ENCODE results near the gene OLR1.

The OLR1 gene

DNA sequence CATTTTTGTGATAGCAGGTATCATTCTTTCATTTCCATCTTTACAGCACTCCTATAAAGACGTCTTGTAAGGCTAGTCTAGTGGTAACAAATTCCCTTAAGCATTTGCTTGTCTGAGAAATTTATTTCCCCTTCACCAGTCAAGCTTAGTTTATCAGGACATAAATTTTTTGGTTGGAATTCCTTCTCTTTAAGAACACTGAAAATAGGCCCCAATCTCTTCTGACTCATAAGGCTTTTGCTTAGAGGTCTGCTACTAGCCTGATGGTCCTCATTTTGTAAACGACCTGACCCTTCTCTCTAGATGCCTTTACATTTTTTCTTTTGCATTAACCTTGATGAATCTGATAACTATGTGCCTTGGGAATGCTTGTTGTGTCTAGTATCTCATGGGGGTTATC, 20.3 kb downstream of the OLR1 start:
- no peak for DNase-seq

DNA sequence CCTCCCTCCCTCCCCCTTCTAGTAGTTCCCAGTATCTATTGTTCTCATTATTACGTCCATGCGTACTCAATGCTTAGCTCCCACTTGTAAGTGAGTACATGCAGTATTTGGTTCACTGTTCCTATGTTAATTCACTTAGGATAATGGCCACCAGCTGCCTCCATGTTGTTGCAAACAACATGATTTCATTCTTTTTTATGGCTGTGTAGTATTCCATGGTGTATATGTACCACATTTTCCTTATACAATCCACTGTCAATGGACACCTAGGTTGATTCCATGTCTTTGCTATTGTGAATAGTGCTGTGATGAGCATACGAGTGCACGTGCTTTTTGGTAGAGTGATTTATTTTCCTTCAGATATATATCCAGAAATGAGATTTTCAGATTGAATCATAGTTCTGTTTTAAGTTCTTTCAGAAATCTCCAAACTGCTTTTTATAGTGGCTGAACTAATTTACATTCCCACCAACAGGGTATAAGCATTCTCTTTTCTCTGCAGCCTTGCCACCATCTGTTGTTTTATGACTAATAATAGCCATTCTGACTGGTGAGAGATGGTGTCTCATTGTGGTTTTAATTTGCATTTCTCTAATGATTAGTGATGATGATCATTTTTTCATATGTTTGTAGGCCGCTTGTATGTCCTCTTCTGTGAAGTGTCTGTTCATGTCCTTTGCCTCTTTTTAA, 24.1 kb downstream of the OLR1 start:
- no peak for DNase-seq

DNA sequence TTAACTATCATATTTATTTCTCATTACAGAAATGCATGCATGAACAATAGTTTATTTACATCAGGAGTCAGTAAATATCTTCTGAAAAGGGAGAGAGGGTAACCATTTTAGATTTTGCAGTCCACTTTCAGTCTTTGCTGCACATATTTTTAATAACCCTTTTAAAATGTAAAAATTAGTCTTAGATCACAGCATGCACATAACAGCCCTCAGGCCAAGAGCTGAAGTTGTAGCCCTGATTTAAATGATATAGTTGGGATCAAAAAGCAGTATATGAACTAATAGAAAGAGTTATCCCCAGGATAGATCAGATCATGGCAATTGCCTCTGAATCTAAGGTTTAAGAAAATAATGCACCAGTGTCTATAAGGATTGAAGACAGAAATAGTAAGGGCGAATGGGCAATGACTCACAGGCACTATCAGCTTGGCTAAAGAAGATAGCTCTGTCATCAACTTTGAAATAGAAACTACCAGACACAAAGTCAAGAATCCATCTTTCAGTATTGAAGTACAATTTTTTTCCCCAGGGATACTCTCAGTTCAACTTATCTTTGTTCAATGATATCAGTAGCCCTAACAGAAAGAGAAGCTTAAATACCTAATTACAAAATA, 28.8 kb downstream of the OLR1 start:
- no peak for DNase-seq

- peak in 3 of 5 donors; percentile 12 to 46 (median 31) for DNase-seq
Observed at GRCh38 chr12:10140001-10140400, 31.9 kb downstream of the OLR1 start.

DNA sequence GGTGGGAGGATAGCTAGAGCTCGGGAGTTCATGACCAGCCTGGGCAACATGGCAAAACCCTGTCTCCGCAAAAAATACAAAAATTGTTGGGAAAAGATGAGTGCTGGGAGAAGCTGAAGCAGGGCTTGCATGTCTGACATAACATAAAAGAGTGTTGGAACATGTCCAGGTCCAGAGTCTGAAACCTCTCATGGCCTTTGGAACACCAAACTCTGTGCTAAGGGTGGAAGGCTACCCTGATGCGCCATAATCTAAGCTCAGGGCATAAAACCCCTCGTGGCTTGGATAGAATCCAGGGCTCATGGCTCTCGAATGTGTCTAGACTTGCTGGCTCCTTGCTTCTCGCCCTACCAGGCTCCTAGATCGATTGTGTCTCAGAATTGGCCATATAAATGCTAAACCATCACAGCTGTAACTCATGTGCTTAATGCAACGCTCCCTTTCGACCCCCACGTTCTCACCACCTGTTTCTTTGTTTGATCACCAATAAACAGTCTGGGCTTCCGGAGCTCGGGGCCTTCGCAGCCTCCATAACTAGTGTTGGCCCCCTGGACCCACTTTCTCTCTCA, 35.2 kb downstream of the OLR1 start:
- DNase-seq = no peak

DNA sequence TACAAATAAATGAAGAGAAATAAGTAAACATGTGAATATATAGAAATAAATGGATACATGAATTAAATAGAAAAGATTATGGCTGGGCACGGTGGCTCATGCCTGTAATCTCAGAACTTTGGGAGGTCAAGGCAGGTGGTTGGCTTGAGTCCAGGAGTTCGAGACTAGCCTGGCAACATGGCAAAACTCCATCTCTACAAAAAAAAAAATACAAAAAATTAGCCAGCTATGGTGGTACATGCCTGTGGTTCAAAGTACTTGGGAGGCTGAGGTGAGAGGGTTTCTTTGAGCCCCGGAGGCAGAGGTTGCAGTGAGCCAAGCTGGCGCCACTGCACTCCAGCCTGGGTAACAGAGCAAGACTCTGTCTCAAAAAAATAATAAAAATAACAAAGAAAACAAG, 36.8 kb downstream of the OLR1 start:
- DNase-seq = no peak

- DNase-seq = no peak
Observed at GRCh38 chr12:10132850-10133370, 39.0 kb downstream of the OLR1 start.

- DNase-seq = no peak
Observed at GRCh38 chr12:10131111-10131690, 40.7 kb downstream of the OLR1 start.

DNA sequence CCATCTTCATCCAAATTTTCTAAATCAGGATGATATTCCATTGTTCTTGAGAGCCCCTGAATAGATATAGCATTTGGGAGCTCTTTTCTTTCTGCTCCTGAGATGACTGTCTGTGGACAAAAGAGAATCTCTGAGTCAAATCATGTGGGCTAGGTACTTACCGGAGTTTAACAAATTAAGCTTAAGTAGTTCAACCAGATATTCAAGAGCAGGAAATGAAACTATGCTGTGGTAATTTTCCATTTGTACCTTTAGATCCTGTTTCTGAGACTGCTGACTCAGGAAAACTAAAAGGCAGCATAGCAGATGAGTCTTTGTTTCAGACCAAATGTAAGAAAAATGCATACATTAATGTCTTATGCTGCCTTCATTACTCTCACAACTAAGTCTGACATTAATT, 41.9 kb downstream of the OLR1 start, which contains the start of gene CLEC7A:
CLEC7A (minus strand) TSS at position 158 of the 400 bp plus-strand sequence; CDS start at position 41, 117 bp downstream.
- DNase-seq = peak in 1 of 5 donors; percentile 42

- no peak for DNase-seq
Observed at GRCh38 chr12:10128687-10129086, 43.2 kb downstream of the OLR1 start.

- DNase-seq = no peak
Observed at GRCh38 chr12:10126413-10126812, 45.5 kb downstream of the OLR1 start.

DNA sequence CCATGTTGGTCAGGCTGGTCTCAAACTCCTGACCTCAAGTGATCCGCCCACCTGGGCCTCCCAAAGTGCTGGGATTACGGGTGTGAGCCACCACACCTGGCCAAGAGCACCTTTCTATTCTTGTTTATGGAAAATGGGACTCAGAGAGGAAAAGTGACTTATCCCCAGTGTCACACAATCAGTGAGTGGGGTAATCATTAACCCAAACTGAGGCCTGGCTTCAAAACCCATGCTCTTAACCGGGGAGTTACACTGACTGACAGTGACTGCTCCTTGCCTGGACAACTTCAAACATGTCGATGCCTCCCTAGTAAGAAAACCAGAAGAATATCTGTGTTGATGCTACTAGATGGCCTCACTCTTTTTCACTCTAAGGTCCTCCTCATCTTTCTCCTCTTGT, 49.2 kb downstream of the OLR1 start:
- no peak for DNase-seq

DNA sequence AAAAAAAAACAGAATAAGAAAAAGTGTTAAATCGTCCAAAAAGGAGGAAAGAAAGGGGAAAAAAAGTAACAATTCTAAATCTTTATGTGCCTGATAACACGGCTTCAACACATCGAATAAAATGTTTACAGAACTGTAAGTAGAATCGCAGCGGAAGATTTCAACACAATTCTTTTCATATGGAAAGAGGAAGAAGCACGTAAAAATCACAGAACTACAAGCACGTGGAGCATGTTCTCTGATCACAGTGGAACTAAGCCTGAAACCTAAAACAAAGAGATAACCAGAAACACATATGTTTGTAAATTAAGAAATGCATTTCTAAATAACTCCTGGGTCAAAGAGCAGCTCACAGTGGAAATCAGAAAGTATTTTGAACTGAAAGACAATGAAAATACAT, 50.7 kb downstream of the OLR1 start:
- no peak for DNase-seq

DNA sequence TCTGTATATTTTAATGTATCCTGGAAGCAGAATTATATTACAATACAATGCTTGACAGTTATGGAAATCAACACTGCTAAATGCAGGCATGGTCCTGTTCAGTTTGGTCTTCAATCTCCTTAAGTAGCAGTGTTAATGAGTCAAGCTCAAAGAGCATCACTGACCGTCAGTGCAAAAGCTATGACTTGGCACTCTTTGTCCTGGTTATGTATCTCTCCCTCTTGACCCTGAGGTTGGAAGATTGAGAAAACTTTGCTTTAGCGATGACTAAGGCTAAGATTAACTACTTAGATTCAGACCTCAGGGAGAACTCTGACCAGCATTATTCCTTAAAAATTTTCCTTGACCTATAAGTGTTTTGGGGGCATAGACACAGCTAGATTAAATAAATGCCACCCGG, 52.9 kb downstream of the OLR1 start:
- no peak for DNase-seq

GRCh38 chr12:10115890-10116289, 56.0 kb downstream of the OLR1 start:
- no peak for DNase-seq

GRCh38 chr12:10115311-10115710, 56.6 kb downstream of the OLR1 start:
- DNase-seq = no peak

- no peak for DNase-seq
Observed at GRCh38 chr12:10113920-10114319, 58.0 kb downstream of the OLR1 start.

- DNase-seq = no peak
Observed at GRCh38 chr12:10113075-10113474, 58.9 kb downstream of the OLR1 start.

- no peak for DNase-seq
Observed at GRCh38 chr12:10111451-10111850, 60.5 kb downstream of the OLR1 start.

DNA sequence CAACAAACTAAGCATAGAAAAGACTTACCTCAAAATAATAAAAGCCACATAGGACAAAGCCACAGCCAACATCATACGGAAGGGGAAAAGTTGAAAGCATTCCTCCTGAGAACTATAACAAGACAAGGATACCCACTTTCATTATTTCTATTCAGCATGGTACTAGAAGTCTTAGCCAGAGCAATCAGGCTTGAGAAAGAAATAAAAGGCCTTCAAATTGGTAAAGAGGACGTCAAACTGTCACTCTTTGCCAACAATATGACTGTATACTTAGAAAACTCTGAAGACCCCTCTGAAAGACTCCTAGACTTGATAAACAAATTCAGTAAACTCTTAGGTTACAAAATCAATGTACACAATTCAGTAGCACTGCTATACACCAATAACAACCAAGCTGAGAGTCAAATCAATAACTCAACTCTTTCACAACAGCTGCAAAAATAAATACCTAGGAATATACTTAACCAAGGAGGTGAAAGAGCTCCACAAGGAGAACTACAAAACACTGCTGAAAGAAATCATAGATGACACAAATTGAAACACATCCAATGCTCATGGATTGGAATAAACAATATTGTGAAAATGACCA, 61.6 kb downstream of the OLR1 start:
- no peak for DNase-seq
